Common myeloid progenitor, CD34-positive (primary cell): ENCODE data around the gene CDC42EP3.
A peak's percentile ranks its signal among the peaks of the same experiment; 100 is the strongest.

Source experiments
- CTCF ChIA-PET: fragments of 350-600 bp; sonication (Branson Sonifier 250); formaldehyde crosslinking; loops from one replicate; lab custom pipeline; 2021; ENCODE audit warnings: antibody characterized with exemption; lab: Charles Lee
- POLR2A ChIA-PET: fragments of 350-600 bp; sonication (Branson Sonifier 250); formaldehyde crosslinking; loops from one replicate; lab custom pipeline; 2021; ENCODE audit warnings: antibody characterized with exemption; lab: Charles Lee
- DNase-seq, 3 donors: peaks; one replicate each; pipeline versions ENCODE4 v3.0.0 to v3.0.0-alpha.2; 2013
- H3K27ac ChIP-seq, 2 experiments: 1 replicate in 1 of 2; 2 replicates in 1 of 2; pipeline ENCODE4 v1.7.0; 2013; ENCODE audit warnings: inconsistent platforms in 2 of 2, low read length in 2 of 2, mild to moderate bottlenecking in 2 of 2, low read depth in 1 of 2, moderate library complexity in 1 of 2; ENCODE audit not compliant: severe bottlenecking in 2 of 2, insufficient read depth in 1 of 2, poor library complexity in 1 of 2
- H3K27me3 ChIP-seq, 5 experiments: replicated peaks in 2 of 5; 1 replicate in 3 of 5; 2 replicates in 2 of 5; pipeline versions ENCODE4 v1.6.1 to v1.7.0; 2013; ENCODE audit warnings: low read length in 4 of 5, mild to moderate bottlenecking in 2 of 5, moderate library complexity in 2 of 5, inconsistent platforms in 1 of 5; ENCODE audit not compliant: insufficient read depth in 5 of 5, control insufficient read depth in 4 of 5
- H3K36me3 ChIP-seq, 4 experiments: 1 replicate in 2 of 4; 2 replicates in 2 of 4; pipeline versions ENCODE4 v1.6.1 to v1.7.0; 2013; ENCODE audit warnings: low read length in 3 of 4, control low read depth in 1 of 4, mild to moderate bottlenecking in 1 of 4; ENCODE audit not compliant: control insufficient read depth in 4 of 4, insufficient read depth in 4 of 4
- H3K4me1 ChIP-seq, 4 experiments: 1 replicate in 3 of 4; 2 replicates in 1 of 4; pipeline versions ENCODE4 v1.6.1 to v1.7.1; 2013; ENCODE audit warnings: low read length in 3 of 4, mild to moderate bottlenecking in 3 of 4, control low read depth in 1 of 4, inconsistent platforms in 1 of 4, moderate library complexity in 1 of 4; ENCODE audit not compliant: control insufficient read depth in 4 of 4, insufficient read depth in 4 of 4; ENCODE audit errors: control extremely low read depth in 1 of 4
- H3K4me3 ChIP-seq, 7 experiments: 1 replicate in 4 of 7; 2 replicates in 3 of 7; pipeline versions ENCODE4 v1.5.1 to v1.7.0; 2013; ENCODE audit warnings: mild to moderate bottlenecking in 7 of 7, low read length in 6 of 7, moderate library complexity in 6 of 7, inconsistent platforms in 2 of 7, low read depth in 2 of 7, control low read depth in 1 of 7; ENCODE audit not compliant: insufficient read depth in 4 of 7, control insufficient read depth in 1 of 7; ENCODE audit errors: extremely low read depth in 1 of 7
- H3K9me3 ChIP-seq, 5 experiments: 1 replicate in 4 of 5; 2 replicates in 1 of 5; pipeline versions ENCODE4 v1.6.1 to v1.7.1; 2013; ENCODE audit warnings: low read length in 4 of 5, mild to moderate bottlenecking in 2 of 5, inconsistent platforms in 1 of 5, low read depth in 1 of 5, moderate library complexity in 1 of 5; ENCODE audit not compliant: control insufficient read depth in 4 of 5, insufficient read depth in 2 of 5; ENCODE audit errors: control extremely low read depth in 1 of 5
- WGBS: methylation state at CpG from one replicate; pipeline ENCODE4 v1.1.5; 2013; ENCODE audit not compliant: insufficient coverage; 5-methylcytosine and 5-hydroxymethylcytosine counted together

Gene CDC42EP3

DNA sequence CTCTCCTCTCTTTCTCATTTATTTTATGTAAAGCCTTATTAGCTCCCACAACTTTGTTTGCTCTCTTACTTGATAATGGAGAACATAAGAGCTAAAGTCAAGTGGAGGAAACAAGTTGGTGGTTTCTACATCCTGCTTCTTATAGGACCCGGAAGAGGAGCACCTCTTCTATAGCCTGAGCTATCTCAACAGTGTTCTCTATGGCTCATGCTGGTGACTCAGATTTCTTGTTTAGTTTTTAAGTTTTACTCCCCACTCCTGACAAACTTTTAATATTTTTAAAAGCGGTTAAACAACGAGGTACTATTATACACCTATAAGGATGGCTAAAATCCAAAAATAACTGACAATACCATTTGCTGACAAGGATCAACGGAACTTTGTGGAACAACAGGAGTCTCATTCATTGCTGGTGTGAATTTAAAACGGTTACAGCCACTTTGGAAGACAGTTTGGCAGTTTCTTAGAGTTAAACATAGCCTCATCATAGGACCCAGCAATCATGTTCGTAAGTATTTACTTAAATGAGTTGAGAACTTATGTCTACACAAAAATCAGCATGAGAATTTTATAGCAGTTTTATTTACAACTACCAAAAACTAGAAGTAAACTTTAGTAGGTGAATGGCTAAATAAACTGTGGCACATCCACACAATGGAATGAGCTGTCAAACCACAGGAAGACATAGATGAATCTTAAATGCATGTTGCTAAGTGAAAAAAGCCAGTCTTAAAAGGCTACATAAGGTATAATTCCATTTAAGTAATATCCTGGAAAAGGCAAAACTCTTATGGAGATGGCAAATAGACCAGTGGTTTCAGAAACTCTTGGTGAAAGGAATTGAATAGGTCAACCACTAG is 12.7 kb upstream of the CDC42EP3 start:
- Histone ChIP-seq H3K27me3 (no peaks in the 10 kb centered on the region), H3K4me1 (peaks cover 5 to 11% (median 9%) of the 10 kb centered on the region in 4 experiments), H3K36me3 (no peaks in the 10 kb centered on the region), H3K4me3 (no peak overlapping the region), H3K27ac (no peak overlapping the region), H3K9me3 (no peaks in the 10 kb centered on the region)
- ChIA-PET CTCF (no interaction called here), POLR2A (interaction anchor here (0.6 kb wide), 1 partner anchor 185 kb away, joined by 3 read pairs; no protein-coding TSS in a partner anchor)
- peak; percentile 36 to 83 (median 72) for DNase-seq
- 60% methylated on average over 5 of the region's 6 CpGs for WGBS

DNA sequence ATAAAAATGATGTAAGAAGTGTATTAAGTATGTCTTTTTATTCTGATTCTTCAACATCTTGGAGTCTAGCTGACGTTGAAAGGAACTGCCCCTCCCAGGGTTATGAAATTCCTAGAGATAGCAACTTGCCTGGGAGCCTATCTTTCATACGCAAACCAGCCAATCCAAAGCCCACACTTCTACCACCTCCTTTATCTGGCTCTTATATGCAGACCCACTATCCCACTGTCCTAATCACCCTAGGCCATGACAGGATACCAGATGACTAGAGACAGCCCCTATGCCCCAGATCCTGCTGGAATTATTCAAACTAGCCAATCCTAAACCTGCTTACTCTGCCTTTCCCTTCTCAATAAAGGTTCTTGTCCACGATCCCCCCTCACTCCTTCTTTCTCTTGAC is 11.8 kb upstream of the CDC42EP3 start:
- ChIA-PET CTCF (no interaction called here), POLR2A (no interaction called here)
- Histone ChIP-seq H3K9me3 (no peaks in the 10 kb centered on the region), H3K4me3 (no peak overlapping the region), H3K4me1 (peaks cover 5 to 11% (median 9%) of the 10 kb centered on the region in 4 experiments), H3K27me3 (no peaks in the 10 kb centered on the region), H3K36me3 (no peaks in the 10 kb centered on the region), H3K27ac (no peak overlapping the region)
- DNase-seq: no peak
- WGBS: 100% methylated on average over 1 of the region's 3 CpGs

DNA sequence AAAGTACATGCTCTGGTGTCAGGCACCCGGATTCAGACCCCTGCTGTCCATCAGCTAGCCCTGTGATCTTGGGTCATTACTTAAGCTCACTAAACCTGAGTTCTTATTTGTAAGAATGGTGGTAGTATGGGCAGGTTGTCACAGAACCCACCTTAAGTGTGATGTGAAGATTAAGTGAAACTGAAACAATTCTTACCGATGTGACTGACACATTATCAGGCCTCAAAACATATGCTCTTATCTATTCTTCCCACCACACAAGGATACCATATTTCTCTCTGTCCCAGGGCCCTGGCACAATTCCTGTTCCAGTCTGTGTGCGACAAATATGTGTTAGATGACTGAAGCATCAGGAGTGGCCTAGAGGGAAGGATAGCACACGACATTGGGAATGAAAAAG is 11.0 kb upstream of the CDC42EP3 start:
- no peak overlapping the region for H3K4me3 ChIP-seq
- POLR2A ChIA-PET: no interaction called here
- H3K9me3 ChIP-seq: no peaks in the 10 kb centered on the region
- no peaks in the 10 kb centered on the region for H3K27me3 ChIP-seq
- DNase-seq: no peak
- WGBS: 75% methylated on average over 2 of the region's 4 CpGs
- no peak overlapping the region for H3K27ac ChIP-seq
- H3K36me3 ChIP-seq: no peaks in the 10 kb centered on the region
- CTCF ChIA-PET: interaction anchor here (0.8 kb wide), 1 partner anchor 10 kb away, joined by 3 read pairs; no protein-coding TSS in a partner anchor
- peaks cover 5 to 11% (median 9%) of the 10 kb centered on the region in 4 experiments for H3K4me1 ChIP-seq

DNA sequence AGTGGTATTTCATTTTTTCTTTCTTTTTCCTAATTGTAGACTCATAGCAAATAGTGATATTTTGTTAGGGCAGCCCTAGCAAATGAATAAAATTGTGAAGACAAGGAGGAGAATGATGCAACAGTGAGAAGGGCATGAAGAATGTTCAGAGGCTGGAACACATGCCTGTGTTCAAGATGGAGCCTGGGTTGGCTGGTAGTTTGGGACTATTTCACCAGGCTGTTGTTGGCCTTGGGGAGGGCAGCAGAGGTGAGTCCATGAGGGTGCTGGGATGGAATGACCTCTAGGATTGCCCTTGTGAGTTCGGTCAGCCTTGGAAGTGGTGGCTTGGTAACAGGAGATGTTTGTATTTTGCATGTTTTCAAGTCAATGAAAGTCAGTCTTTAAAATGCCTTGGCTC is 10.1 kb upstream of the CDC42EP3 start:
- ChIA-PET POLR2A (no interaction called here), CTCF (no interaction called here)
- DNase-seq: no peak
- no peaks in the 10 kb centered on the region for H3K36me3 ChIP-seq
- H3K27me3 ChIP-seq: no peaks in the 10 kb centered on the region
- H3K27ac ChIP-seq: no peak overlapping the region
- peaks cover 5 to 11% (median 9%) of the 10 kb centered on the region in 4 experiments for H3K4me1 ChIP-seq
- H3K9me3 ChIP-seq: no peaks in the 10 kb centered on the region
- H3K4me3 ChIP-seq: no peak overlapping the region
- no CpG with 5 or more reads among the region's 1 CpG for WGBS

DNA sequence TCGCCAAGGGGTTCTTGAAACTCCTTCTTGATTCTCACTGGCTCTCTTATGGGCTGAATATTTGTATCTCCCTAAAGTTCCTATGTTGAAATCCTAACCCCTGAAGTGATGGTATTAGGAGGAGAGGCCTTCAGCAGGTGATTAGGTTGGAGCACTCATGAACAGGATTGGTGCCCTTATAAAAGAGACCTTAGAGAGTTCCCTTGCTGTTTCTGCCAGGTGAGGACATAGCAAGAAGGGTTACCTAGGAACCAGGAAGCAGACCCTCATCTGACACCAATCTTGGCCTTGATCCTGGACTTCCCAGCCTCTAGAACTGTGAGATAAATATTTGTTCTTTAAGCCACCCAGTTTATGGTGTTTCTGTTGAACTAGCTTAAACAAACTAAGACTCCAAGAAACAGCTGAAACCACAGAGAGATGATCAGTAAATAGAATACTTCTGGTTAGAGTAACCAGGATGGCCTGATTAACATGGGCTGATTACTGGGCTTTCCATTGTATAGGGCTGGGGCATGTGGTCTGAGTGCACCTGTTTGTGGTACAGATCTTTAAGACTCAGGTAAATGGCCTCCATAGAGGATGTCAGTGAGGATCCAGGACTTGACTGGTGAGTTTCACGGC is 7.7 kb upstream of the CDC42EP3 start:
- Histone ChIP-seq H3K27ac (no peak overlapping the region), H3K4me3 (no peak overlapping the region), H3K9me3 (no peaks in the 10 kb centered on the region), H3K4me1 (peaks cover 5 to 17% (median 8%) of the 10 kb centered on the region in 4 experiments), H3K36me3 (no peaks in the 10 kb centered on the region), H3K27me3 (no peaks in the 10 kb centered on the region)
- 100% methylated on average over 1 of the region's 2 CpGs for WGBS
- no peak for DNase-seq
- ChIA-PET POLR2A (no interaction called here), CTCF (no interaction called here)

DNA sequence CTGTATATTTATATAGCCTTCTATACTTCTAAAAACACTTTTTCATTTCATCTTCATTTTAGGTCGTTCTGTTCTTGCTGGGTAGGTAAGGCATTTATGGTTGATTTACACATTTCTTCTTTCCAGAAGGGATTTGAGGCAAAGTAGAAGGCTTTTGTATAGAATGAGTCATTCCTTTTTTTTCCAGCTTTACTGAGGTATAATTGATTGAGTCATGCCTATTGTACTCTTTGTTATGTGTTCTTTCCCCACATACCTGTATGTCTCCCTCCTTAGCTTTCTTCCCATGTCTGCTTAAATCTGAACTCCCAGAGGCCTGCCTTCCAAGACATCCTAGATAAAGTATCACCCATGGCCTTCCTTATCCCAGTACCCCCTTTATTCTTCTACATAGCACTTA is 4.8 kb upstream of the CDC42EP3 start:
- H3K36me3 ChIP-seq: no peaks in the 10 kb centered on the region
- H3K9me3 ChIP-seq: no peaks in the 10 kb centered on the region
- CTCF ChIA-PET: interaction anchor here (0.6 to 1.5 kb wide), 4 partner anchors 93 to 642 kb away, joined by 3 to 5 read pairs (median 4); no protein-coding TSS in a partner anchor
- H3K27ac ChIP-seq: no peak overlapping the region
- H3K4me3 ChIP-seq: no peak overlapping the region
- no CpG with 5 or more reads among the region's 1 CpG for WGBS
- POLR2A ChIA-PET: no interaction called here
- no peaks in the 10 kb centered on the region for H3K27me3 ChIP-seq
- no peak for DNase-seq
- H3K4me1 ChIP-seq: peaks cover 0 to 18% (median 7%) of the 10 kb centered on the region in 4 experiments

DNA sequence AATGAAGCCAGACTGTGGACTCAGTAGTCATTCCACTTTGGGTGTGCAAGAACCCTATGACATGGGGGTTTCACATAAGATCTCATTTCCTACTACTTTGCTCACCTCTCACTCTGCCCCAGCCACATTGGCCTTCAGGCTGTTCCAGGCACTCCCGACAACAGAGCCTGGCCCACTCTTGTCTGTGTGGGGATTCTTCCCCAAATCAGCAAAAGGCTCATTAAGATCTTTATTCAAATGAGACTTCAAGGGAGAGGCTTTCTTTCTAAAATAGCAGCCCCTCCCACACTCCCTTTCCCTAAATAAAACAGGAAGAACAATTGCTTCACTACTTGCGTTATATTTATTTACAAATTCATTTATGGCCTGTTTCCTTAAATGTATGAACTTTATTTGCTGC is 3.5 kb upstream of the CDC42EP3 start:
- Histone ChIP-seq H3K9me3 (no peaks in the 10 kb centered on the region), H3K27ac (no peak overlapping the region), H3K27me3 (no peaks in the 10 kb centered on the region), H3K4me1 (peaks cover 3 to 27% (median 18%) of the 10 kb centered on the region in 4 experiments), H3K4me3 (no peak overlapping the region), H3K36me3 (no peaks in the 10 kb centered on the region)
- DNase-seq: no peak
- CTCF ChIA-PET: interaction anchor here (0.8 to 1.5 kb wide), 2 partner anchors 12 to 202 kb away, joined by 3 to 5 read pairs; no protein-coding TSS in a partner anchor
- POLR2A ChIA-PET: no interaction called here
- 100% methylated on average over 1 of the region's 2 CpGs for WGBS
